HepG2 (cell line): Measurements from ENCODE around the gene NGEF. TPM values are rescaled to one million over a fixed set of nuclear protein-coding genes. Genes with fewer than 3 reads are reported as not detected.

Experiments
- ATF7-NPFF ChIP-seq: sonication (generic); formaldehyde crosslinking; IDR thresholded peaks from 2 replicates; pipeline ENCODE4 v1.8.1; 2023; ENCODE audit warnings: mild to moderate bottlenecking, low read depth, missing genetic modification reagents, moderate library complexity
- GATA4 ChIP-seq: sonication (generic); IDR thresholded peaks from 2 replicates; pipeline ENCODE4 v1.6.1; 2016; ENCODE audit warnings: antibody characterized with exemption, low read depth, borderline replicate concordance
- HDAC2 ChIP-seq: sonication (generic); formaldehyde crosslinking; IDR thresholded peaks from 2 replicates; pipeline ENCODE4 v1.4.0; 2020; ENCODE audit warnings: missing genetic modification reagents
- HOXA9 ChIP-seq: sonication (generic); formaldehyde crosslinking; IDR thresholded peaks from 2 replicates; pipeline ENCODE4 v1.8.1; 2022; ENCODE audit warnings: missing genetic modification reagents, mild to moderate bottlenecking, moderate library complexity, borderline replicate concordance
- POLR2A ChIP-seq, 2 experiments: IDR thresholded peaks; 2 replicates each; pipeline ENCODE4 v1.6.1; 2011; ENCODE audit warnings: low read depth in 2 of 2, low read length in 2 of 2, mild to moderate bottlenecking in 1 of 2, moderate library complexity in 1 of 2; ENCODE audit not compliant: insufficient read depth in 1 of 2
- RELA ChIP-seq: sonication (generic); formaldehyde crosslinking; IDR thresholded peaks from 2 replicates; pipeline ENCODE4 v1.4.0; 2020; ENCODE audit warnings: missing genetic modification reagents
- SP140L ChIP-seq: sonication (generic); formaldehyde crosslinking; IDR thresholded peaks from 2 replicates; pipeline ENCODE4 v1.4.0; 2020; ENCODE audit warnings: missing genetic modification reagents, borderline replicate concordance
- ZBTB3 ChIP-seq: sonication (generic); formaldehyde crosslinking; IDR thresholded peaks from 2 replicates; pipeline ENCODE4 v1.4.0; 2020; ENCODE audit warnings: low read depth, mild to moderate bottlenecking, moderate library complexity, missing genetic modification reagents, borderline replicate concordance
- ZFP62 ChIP-seq: sonication (generic); formaldehyde crosslinking; IDR thresholded peaks from 2 replicates; pipeline ENCODE4 v1.4.0; 2020; ENCODE audit warnings: missing genetic modification reagents
- ZNF138 ChIP-seq: sonication (generic); formaldehyde crosslinking; IDR thresholded peaks from 2 replicates; pipeline ENCODE4 v1.5.0; 2020; ENCODE audit warnings: mild to moderate bottlenecking, low read depth, missing genetic modification reagents
- ZNF34 ChIP-seq: sonication (generic); formaldehyde crosslinking; IDR thresholded peaks from 2 replicates; pipeline ENCODE4 v1.4.0; 2020; ENCODE audit warnings: mild to moderate bottlenecking, missing genetic modification reagents, borderline replicate concordance
- ZNF382 ChIP-seq: sonication (generic); formaldehyde crosslinking; IDR thresholded peaks from 2 replicates; pipeline ENCODE4 v1.5.0; 2020; ENCODE audit warnings: missing genetic modification reagents, mild to moderate bottlenecking, borderline replicate concordance
- ZNF430 ChIP-seq: sonication (generic); formaldehyde crosslinking; IDR thresholded peaks from 2 replicates; pipeline ENCODE4 v1.9.0; 2021; ENCODE audit warnings: mild to moderate bottlenecking, missing genetic modification reagents
- ZNF569 ChIP-seq: sonication (generic); formaldehyde crosslinking; IDR thresholded peaks from 2 replicates; pipeline ENCODE4 v1.5.0; 2020; ENCODE audit warnings: mild to moderate bottlenecking, missing genetic modification reagents, moderate library complexity, borderline replicate concordance
- ZNF766 ChIP-seq: sonication (generic); formaldehyde crosslinking; IDR thresholded peaks from 2 replicates; pipeline ENCODE4 v1.5.0; 2020; ENCODE audit warnings: missing genetic modification reagents, borderline replicate concordance
- ZNF776 ChIP-seq: sonication (generic); formaldehyde crosslinking; IDR thresholded peaks from 2 replicates; pipeline ENCODE4 v1.4.0; 2020; ENCODE audit warnings: mild to moderate bottlenecking, missing genetic modification reagents
- ZNF883 ChIP-seq: sonication (generic); formaldehyde crosslinking; IDR thresholded peaks from 2 replicates; pipeline ENCODE4 v1.5.1; 2020; ENCODE audit warnings: mild to moderate bottlenecking, missing genetic modification reagents; ENCODE audit errors: not compliant biosample characterization
- polyA plus RNA-seq, 8 experiments: library from polyadenylated mRNA; depleted of rRNA in 3 of 8; stranded (reverse) in 7 of 8; unstranded in 1 of 8; fragments of >200 nt; fragmentation: Illumina TruSeq in 4 of 8; extraction: Trizol in 4 of 8; gene quantifications; 2 replicates each; pipeline versions ENCODE4 v1.2.1 to v1.2.3, GENCODE V29; 2011 to 2016; ENCODE audit warnings: low read depth in 4 of 8, missing spikeins in 1 of 8, mixed read lengths in 1 of 8; ENCODE audit not compliant: insufficient read depth in 1 of 8
- total RNA-seq, 5 experiments: library from RNA; depleted of rRNA; stranded (reverse); fragments of >200 nt; fragmentation: Illumina TruSeq; extraction: Trizol; gene quantifications; 2 replicates each; pipeline ENCODE4 v1.2.3, GENCODE V29; 2016; ENCODE audit warnings: low read depth in 1 of 5
- TF ChIP-seq, protein P1 (sequence below): IDR thresholded peaks from 2 replicates; pipeline ENCODE4 v1.6.1; 2012; ENCODE audit warnings: low read length, improper control_type of control experiment
- TF ChIP-seq, protein P2 (sequence below): sonication (generic); formaldehyde crosslinking; IDR thresholded peaks from 2 replicates; pipeline ENCODE4 v1.4.0; 2020; ENCODE audit warnings: mild to moderate bottlenecking, missing genetic modification reagents
- TF ChIP-seq, protein P3 (sequence below): IDR thresholded peaks from 2 replicates; pipeline ENCODE4 v1.6.1; 2016; ENCODE audit warnings: missing compliant biosample characterization, missing genetic modification reagents, borderline replicate concordance
- TF ChIP-seq, protein P4 (sequence below): sonication (generic); formaldehyde crosslinking; IDR thresholded peaks from 2 replicates; pipeline ENCODE4 v1.5.0; 2020; ENCODE audit warnings: mild to moderate bottlenecking, missing genetic modification reagents

NGEF gene
- total and polyA plus RNA-seq, 2 of the 13 experiments (the other 11 are each of a cell fraction or from before 2014, with no cell fraction given), result 14.4 to 36.9 TPM

DNA sequence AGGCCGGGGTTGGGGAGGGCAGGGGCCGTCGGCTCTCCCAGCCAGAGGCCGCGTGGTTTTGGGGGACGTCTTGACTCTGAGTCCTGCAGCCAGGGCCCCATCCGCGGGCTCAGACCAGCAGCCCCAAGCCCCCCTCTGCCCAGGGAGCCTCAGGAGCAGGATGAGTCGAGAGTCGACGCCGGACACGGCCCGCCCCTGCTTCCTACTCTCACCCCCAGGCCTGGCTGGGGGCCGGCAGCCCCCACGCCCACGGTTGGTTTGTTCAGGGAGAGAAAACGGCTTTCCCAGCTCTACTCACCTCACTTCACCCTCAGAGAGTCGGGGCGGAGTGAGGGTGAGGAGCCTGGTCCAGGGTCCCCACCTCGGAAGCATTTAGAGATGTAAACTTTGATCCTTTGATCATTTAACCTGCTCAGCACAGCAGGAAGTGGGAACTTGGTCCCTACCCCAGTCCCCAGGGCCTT lies 136.0 kb downstream of the NGEF start (continued):
- TF ChIP-seq, protein P1, sequence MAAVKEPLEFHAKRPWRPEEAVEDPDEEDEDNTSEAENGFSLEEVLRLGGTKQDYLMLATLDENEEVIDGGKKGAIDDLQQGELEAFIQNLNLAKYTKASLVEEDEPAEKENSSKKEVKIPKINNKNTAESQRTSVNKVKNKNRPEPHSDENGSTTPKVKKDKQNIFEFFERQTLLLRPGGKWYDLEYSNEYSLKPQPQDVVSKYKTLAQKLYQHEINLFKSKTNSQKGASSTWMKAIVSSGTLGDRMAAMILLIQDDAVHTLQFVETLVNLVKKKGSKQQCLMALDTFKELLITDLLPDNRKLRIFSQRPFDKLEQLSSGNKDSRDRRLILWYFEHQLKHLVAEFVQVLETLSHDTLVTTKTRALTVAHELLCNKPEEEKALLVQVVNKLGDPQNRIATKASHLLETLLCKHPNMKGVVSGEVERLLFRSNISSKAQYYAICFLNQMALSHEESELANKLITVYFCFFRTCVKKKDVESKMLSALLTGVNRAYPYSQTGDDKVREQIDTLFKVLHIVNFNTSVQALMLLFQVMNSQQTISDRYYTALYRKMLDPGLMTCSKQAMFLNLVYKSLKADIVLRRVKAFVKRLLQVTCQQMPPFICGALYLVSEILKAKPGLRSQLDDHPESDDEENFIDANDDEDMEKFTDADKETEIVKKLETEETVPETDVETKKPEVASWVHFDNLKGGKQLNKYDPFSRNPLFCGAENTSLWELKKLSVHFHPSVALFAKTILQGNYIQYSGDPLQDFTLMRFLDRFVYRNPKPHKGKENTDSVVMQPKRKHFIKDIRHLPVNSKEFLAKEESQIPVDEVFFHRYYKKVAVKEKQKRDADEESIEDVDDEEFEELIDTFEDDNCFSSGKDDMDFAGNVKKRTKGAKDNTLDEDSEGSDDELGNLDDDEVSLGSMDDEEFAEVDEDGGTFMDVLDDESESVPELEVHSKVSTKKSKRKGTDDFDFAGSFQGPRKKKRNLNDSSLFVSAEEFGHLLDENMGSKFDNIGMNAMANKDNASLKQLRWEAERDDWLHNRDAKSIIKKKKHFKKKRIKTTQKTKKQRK, result no peak
- TF ChIP-seq HDAC2 (CRISPR knock-in tag) (no peak), GATA4 (no peak), ZBTB3 (CRISPR knock-in tag) (no peak), ZNF430 (CRISPR knock-in tag) (no peak), POLR2A (IDR thresholded peaks at IDR 0.05; ENCODE audit: insufficient read depth in 1 of 2, low read depth in 2 of 2, low read length in 2 of 2) (peak in 1 of 2 experiments; percentile 35; a peak in 1 of 4 replicates), ATF7-NPFF (CRISPR knock-in tag) (no peak), HOXA9 (CRISPR knock-in tag) (no peak), ZNF883 (CRISPR knock-in tag) (no peak), ZNF138 (CRISPR knock-in tag) (no peak; the same call in 1 of the 2 replicates), ZNF766 (CRISPR knock-in tag) (no peak), ZNF382 (no peak), ZNF776 (CRISPR knock-in tag) (peak; percentile 7; the same call in 1 of the 2 replicates), ZFP62 (CRISPR knock-in tag) (no peak), ZNF569 (CRISPR knock-in tag) (no peak), RELA (CRISPR knock-in tag) (no peak), ZNF34 (CRISPR knock-in tag) (no peak), SP140L (CRISPR knock-in tag) (no peak)
- TF ChIP-seq, protein P2, sequence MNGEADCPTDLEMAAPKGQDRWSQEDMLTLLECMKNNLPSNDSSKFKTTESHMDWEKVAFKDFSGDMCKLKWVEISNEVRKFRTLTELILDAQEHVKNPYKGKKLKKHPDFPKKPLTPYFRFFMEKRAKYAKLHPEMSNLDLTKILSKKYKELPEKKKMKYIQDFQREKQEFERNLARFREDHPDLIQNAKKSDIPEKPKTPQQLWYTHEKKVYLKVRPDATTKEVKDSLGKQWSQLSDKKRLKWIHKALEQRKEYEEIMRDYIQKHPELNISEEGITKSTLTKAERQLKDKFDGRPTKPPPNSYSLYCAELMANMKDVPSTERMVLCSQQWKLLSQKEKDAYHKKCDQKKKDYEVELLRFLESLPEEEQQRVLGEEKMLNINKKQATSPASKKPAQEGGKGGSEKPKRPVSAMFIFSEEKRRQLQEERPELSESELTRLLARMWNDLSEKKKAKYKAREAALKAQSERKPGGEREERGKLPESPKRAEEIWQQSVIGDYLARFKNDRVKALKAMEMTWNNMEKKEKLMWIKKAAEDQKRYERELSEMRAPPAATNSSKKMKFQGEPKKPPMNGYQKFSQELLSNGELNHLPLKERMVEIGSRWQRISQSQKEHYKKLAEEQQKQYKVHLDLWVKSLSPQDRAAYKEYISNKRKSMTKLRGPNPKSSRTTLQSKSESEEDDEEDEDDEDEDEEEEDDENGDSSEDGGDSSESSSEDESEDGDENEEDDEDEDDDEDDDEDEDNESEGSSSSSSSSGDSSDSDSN, result 0 out of 2 replicates have a peak, but pooled peaks have one; percentile 9
- TF ChIP-seq, protein P3, sequence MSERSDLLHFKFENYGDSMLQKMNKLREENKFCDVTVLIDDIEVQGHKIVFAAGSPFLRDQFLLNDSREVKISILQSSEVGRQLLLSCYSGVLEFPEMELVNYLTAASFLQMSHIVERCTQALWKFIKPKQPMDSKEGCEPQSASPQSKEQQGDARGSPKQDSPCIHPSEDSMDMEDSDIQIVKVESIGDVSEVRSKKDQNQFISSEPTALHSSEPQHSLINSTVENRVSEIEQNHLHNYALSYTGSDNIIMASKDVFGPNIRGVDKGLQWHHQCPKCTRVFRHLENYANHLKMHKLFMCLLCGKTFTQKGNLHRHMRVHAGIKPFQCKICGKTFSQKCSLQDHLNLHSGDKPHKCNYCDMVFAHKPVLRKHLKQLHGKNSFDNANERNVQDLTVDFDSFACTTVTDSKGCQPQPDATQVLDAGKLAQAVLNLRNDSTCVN (CRISPR knock-in tag), result no peak
- TF ChIP-seq, protein P4, sequence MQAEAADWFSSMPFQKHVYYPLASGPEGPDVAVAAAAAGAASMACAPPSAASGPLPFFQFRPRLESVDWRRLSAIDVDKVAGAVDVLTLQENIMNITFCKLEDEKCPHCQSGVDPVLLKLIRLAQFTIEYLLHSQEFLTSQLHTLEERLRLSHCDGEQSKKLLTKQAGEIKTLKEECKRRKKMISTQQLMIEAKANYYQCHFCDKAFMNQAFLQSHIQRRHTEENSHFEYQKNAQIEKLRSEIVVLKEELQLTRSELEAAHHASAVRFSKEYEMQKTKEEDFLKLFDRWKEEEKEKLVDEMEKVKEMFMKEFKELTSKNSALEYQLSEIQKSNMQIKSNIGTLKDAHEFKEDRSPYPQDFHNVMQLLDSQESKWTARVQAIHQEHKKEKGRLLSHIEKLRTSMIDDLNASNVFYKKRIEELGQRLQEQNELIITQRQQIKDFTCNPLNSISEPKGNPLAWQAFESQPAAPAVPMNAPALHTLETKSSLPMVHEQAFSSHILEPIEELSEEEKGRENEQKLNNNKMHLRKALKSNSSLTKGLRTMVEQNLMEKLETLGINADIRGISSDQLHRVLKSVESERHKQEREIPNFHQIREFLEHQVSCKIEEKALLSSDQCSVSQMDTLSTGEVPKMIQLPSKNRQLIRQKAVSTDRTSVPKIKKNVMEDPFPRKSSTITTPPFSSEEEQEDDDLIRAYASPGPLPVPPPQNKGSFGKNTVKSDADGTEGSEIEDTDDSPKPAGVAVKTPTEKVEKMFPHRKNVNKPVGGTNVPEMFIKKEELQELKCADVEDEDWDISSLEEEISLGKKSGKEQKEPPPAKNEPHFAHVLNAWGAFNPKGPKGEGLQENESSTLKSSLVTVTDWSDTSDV (CRISPR knock-in tag), result peak; percentile 78; the same call in 1 of the 2 replicates
